PFSK-1 (cell line): ENCODE results near the gene SGCA.

Experiments used
- FOXP2 ChIP-seq: optimal IDR thresholded peaks from 2 replicates; pipeline ENCODE3; 2011; ENCODE audit warnings: borderline replicate concordance, control low read depth, inconsistent platforms; ENCODE audit not compliant: insufficient read depth; ENCODE audit errors: extremely low read length, extremely low read depth
- POLR2AphosphoS5 ChIP-seq: IDR thresholded peaks from 2 replicates; pipeline ENCODE4 v1.6.1; 2012; ENCODE audit warnings: low read depth, mild to moderate bottlenecking, control low read depth, low read length, moderate library complexity
- REST ChIP-seq, 2 experiments: IDR thresholded peaks; 2 replicates each; pipeline versions ENCODE4 v1.6.1 to v1.8.0; 2011 to 2012; ENCODE audit warnings: low read depth in 2 of 2, low read length in 2 of 2, control low read depth in 1 of 2, inconsistent platforms in 1 of 2, mild to moderate bottlenecking in 1 of 2, moderate library complexity in 1 of 2; ENCODE audit not compliant: insufficient read depth in 1 of 2
- SIN3A ChIP-seq: IDR thresholded peaks from 2 replicates; pipeline ENCODE4 v1.6.1; 2012; ENCODE audit warnings: mild to moderate bottlenecking, low read length, moderate library complexity, borderline replicate concordance; ENCODE audit not compliant: insufficient read depth
- TAF1 ChIP-seq: IDR thresholded peaks from 2 replicates; pipeline ENCODE4 v1.6.1; 2012; ENCODE audit warnings: low read length, control low read depth, borderline replicate concordance; ENCODE audit not compliant: insufficient read depth

Gene SGCA

GRCh38 chr17:50132104-50132794 is 33.6 kb upstream of the SGCA start:
- TF ChIP-seq FOXP2 (no peak), TAF1 (no peak)

GRCh38 chr17:50133028-50133768 is 32.6 kb upstream of the SGCA start:
- TF ChIP-seq SIN3A (no peak), TAF1 (no peak), FOXP2 (no peak), POLR2AphosphoS5 (no peak), REST (IDR thresholded peaks at IDR 0.05; ENCODE audit: insufficient read depth in 1 of 2, low read depth in 2 of 2, low read length in 2 of 2) (no peak)

- TF ChIP-seq TAF1, result no peak
- no peak for TF ChIP-seq SIN3A
- no peak for TF ChIP-seq FOXP2
- no peak for TF ChIP-seq REST (IDR thresholded peaks at IDR 0.05; ENCODE audit: insufficient read depth in 1 of 2, low read depth in 2 of 2, low read length in 2 of 2)
- TF ChIP-seq POLR2AphosphoS5, result no peak
Measured at GRCh38 chr17:50133769-50134099, 32.1 kb upstream of the SGCA start.

GRCh38 chr17:50134206-50135110 is 31.3 kb upstream of the SGCA start:
- TF ChIP-seq TAF1, result no peak
- TF ChIP-seq POLR2AphosphoS5, result no peak
- TF ChIP-seq REST (IDR thresholded peaks at IDR 0.05; ENCODE audit: insufficient read depth in 1 of 2, low read depth in 2 of 2, low read length in 2 of 2), result no peak

- no peak for TF ChIP-seq POLR2AphosphoS5
- no peak for TF ChIP-seq SIN3A
- TF ChIP-seq TAF1, result no peak
- no peak for TF ChIP-seq FOXP2
- TF ChIP-seq REST (IDR thresholded peaks at IDR 0.05; ENCODE audit: insufficient read depth in 1 of 2, low read depth in 2 of 2, low read length in 2 of 2), result no peak
Measured at GRCh38 chr17:50135316-50136095, 30.3 kb upstream of the SGCA start.
